Mucosa of descending colon (tissue), 3 donors: ENCODE measurements around the gene RFNG. TPM values are rescaled to one million over a fixed set of nuclear protein-coding genes. Genes with fewer than 3 reads are reported as not detected.
A peak's percentile ranks its signal among the peaks of the same experiment; 100 is the strongest.

Experiments used
- ATAC-seq: fragments of 200-7000 bp; cut with Tn5 transposase; one replicate; pipeline ENCODE4 v1.9.1; 2020; ENCODE audit warnings: mild to moderate bottlenecking, moderate library complexity
- DNase-seq, 3 donors: peaks; one replicate each; pipeline ENCODE4 v3.0.0-alpha.2; 2020
- H3K36me3 ChIP-seq: fragments of 200-600 bp; one replicate; pipeline ENCODE4 v1.8.0; 2021; ENCODE audit warnings: low read depth, mild to moderate bottlenecking
- H3K4me1 ChIP-seq: fragments of 200-600 bp; one replicate; pipeline ENCODE4 v1.8.0; 2021; ENCODE audit warnings: low read depth, mild to moderate bottlenecking
- H3K4me3 ChIP-seq: fragments of 200-600 bp; one replicate; pipeline ENCODE4 v1.8.0; 2021; ENCODE audit warnings: mild to moderate bottlenecking
- H3K9me3 ChIP-seq: fragments of 200-600 bp; one replicate; pipeline ENCODE4 v1.8.0; 2021; ENCODE audit warnings: mild to moderate bottlenecking
- CTCF ChIP-seq: fragments of 200-600 bp; IDR thresholded peaks from one replicate; pipeline ENCODE4 v1.8.0; 2022; ENCODE audit warnings: antibody characterized with exemption, mild to moderate bottlenecking
- intact Hi-C, 2 donors: fragments of 100-400 bp; cut with DNase I in 1 of 2; cut with micrococcal nuclease in 1 of 2; formaldehyde crosslinking; loops; one replicate each; pipeline versions ENCODE4 v1.11.0 to v1.11.1; 2022; cut with DNase I, micrococcal nuclease
- total RNA-seq, 3 donors: library from RNA; stranded (reverse); fragmentation: NEBNext Ultra II Directional in 2 of 3; extraction: Animal tissue kit (Norgen Biotek cat#: 25700) in 2 of 3; gene quantifications; one replicate each; pipeline versions ENCODE4 v1.2.1 to v1.2.4, GENCODE V29; 2021 to 2023
- donor health status: DM: no; HTN: no; CAD: no; lungs with moderate emphysema.
- donor health status: DM: no; HTN: no; CAD: no.
- donor health status: DM: no; HTN: yes; CAD: no.

RFNG gene
- total RNA-seq, 3 donors from 2014 or later: 30.7 to 37.9 (median 30.9) TPM

GRCh38 chr17:82098169-82098938, 46.7 kb upstream of the RFNG start, which contains the start of gene FASN:
Gene FASN (minus strand): TSS chr17:82098236. CDS start chr17:82096445, 1,791 bp downstream.
- intact Hi-C loops: no loop called here
- peak; percentile 50 for TF ChIP-seq CTCF
- Histone ChIP-seq H3K4me3 (peak within 1 kb of the TSS; percentile 81), H3K36me3 (peaks cover 2% of the 10 kb centered on the region), H3K4me1 (peaks cover 33% of the 10 kb centered on the region), H3K9me3 (no peaks in the 10 kb centered on the region)
- ATAC-seq (peak; percentile 83), DNase-seq (peak; percentile 97 to 98 (median 98))

GRCh38 chr17:82097919-82098168, 46.2 kb upstream of the RFNG start:
- peaks cover 33% of the 10 kb centered on the region for H3K4me1 ChIP-seq
- intact Hi-C loops: no loop called here
- ATAC-seq (no peak), DNase-seq (no peak)
- H3K4me3 ChIP-seq: peak overlapping the region; percentile 81
- peaks cover 7% of the 10 kb centered on the region for H3K36me3 ChIP-seq
- TF ChIP-seq CTCF: no peak
- H3K9me3 ChIP-seq: no peaks in the 10 kb centered on the region

DNA sequence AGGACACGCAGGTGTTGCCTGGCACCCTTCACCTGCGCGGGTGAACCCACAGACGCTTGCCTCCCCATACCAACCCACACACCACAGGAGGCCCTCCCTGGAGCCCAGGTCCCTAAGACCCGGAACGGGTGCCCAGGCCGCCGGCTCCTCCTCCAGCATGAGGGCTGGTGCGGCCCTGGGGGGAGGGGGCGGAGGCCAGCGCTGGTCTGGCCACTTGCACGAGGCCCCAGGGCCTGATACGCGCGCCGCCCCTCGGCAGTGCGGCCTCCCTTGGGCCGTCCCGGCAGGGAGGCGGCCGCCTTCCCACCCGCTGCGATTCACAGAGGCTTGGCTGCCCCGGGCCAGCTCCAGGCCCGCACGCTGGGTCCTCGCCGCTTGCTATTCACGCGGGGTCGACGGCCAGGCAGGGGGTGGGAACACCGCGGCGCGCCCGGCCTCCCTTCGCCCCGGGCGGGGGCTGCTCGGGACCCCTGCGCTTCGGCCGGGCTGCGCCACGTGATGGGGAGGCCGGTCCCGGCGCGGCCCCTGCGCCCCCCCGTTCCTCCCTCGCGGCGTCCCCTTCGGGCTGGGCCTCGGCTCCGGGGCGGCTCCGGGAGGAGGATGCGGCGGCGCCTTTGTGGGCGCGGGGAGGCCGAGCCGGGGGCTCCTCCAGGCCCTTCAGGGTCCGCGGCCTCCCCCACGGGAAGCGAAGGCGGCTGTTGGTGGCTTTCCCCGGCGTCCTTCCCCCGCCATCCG, 45.7 kb upstream of the RFNG start:
- DNase-seq: peak; percentile 44 to 78 (median 72)

DNA sequence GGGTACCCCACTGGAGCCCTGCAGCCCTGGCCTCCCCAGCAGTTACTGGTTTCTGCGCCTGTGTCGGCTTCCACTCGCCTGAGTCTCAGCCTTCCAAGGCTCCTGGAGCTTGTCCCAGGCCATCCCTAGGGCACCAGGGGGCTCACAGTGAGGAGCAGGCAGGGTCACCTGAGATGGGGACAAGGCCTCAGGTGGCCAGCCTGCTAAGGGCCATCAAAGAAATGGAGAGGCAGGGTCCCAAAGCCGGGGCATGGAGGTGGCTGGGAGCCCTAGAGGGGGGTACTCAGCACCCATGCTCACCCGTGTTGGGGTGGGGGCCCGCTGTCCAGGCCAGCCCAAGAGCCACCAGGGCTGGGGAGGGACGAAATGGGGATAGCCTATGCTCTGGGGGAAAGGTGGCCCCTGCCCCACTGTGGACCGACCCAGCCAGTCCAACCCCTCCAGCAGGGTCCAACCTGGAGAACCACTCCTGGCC, 45.1 kb upstream of the RFNG start:
- no peak for DNase-seq
- no peak for ATAC-seq
- no peaks in the 10 kb centered on the region for H3K9me3 ChIP-seq
- intact Hi-C loops: no loop called here
- peaks cover 33% of the 10 kb centered on the region for H3K4me1 ChIP-seq
- peak overlapping the region; percentile 81 for H3K4me3 ChIP-seq
- no peak for TF ChIP-seq CTCF
- H3K36me3 ChIP-seq: peaks cover 9% of the 10 kb centered on the region

More for the DNA sequence above, 45.7 kb upstream of the RFNG start:
- H3K4me1 ChIP-seq: peaks cover 33% of the 10 kb centered on the region
- H3K9me3 ChIP-seq: no peaks in the 10 kb centered on the region
- H3K36me3 ChIP-seq: peaks cover 9% of the 10 kb centered on the region
- peak; percentile 27 for ATAC-seq
- peak overlapping the region; percentile 81 for H3K4me3 ChIP-seq
- no peak for TF ChIP-seq CTCF
- intact Hi-C loops: no loop called here

- peaks cover 9% of the 10 kb centered on the region for H3K36me3 ChIP-seq
- ATAC-seq: no peak
- intact Hi-C loops: no loop called here
- peak in 2 of 3 donors; percentile 37 to 65 for DNase-seq
- no peaks in the 10 kb centered on the region for H3K9me3 ChIP-seq
- no peak for TF ChIP-seq CTCF
- H3K4me3 ChIP-seq: no peak overlapping the region
- H3K4me1 ChIP-seq: peaks cover 28% of the 10 kb centered on the region
Measured at GRCh38 chr17:82095777-82096708, 44.4 kb upstream of the RFNG start.
